NCI-H2196 (cell line): ENCODE results near the gene PHACTR3.

ENCODE experiments used
- DNase-seq: peaks from one replicate; lab custom pipeline; 2025; ENCODE audit not compliant: unreplicated experiment; lab: John Stamatoyannopoulos, UW

Gene PHACTR3

DNA sequence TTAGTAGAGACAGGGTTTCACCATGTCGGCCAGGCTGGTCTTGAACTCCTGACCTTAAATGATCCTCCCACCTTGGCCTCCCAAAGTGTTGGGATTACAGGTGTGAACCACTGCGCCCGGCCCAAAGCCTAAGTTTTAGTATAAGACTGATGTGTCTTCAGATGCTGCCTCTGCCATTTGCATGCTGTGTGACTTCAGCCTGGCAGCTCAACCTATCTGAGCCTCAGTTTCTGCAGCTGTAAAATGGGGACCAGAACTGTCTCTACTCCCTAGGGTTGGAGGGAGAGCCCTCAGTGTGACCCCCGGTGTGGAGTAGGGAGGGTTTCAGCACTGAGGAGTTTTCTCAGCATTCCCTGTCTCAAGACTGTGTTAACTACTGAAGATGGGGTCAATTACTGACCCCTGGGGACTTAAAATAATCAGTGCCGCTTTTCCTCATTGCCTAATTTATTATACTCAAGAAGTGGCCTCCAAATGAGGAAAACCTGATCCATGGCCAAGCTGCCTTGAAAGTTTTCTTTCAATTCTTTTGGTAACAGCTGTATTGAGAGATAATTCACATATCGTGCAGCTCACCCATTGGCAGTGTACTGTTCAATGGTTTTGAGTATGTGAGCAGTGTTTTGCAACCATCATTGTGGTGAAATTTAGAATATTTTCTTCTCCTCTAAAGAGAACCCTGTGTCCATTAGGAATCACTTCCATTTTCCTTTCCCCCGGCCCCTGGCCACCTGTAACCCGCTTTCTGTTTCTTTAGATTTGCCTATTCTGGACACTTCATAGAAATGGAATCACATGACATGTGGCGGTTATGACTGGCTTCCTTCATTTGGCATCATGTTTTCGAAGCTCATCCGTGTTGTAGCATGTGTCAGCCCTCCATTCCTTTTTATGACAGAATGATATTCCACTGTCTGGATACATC is 64.8 kb downstream of the PHACTR3 start:
- no peak for DNase-seq

DNA sequence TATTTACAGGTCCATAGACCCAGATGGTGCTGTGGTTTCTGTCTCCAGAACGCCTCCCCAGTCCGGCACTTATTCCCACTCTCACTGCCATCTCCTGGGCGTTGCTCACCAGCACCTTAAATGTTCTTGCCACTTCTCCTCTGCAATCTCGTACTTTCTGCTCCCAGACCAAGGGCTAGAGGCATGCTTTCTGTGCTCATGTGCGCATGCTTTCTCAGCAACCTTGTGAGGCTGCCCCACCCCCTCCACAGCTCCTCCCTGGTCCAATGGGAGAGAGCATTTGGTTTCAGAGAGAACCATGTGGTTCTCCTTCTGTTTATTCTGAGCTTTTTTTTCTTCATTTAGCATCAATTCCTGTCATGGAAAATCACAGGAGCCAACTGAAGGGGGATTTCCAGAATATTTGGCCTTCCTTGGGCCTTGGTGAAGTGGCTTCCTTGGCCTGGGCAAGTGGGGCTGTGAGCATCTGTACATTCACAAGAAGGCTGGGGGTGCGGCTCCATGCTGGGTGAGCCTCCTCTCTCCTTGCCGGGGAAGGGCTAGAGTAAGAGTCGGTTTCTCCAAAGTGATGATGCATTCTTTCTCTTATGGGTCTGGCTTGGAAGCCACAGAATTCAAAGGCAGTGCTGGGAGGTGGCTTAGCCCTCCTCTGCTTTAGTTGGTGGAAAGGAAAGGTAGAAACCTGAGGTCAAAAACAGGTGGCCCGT is 66.6 kb downstream of the PHACTR3 start:
- DNase-seq = no peak

- no peak for DNase-seq
Measured at GRCh38 chr20:59671661-59672471, 67.5 kb downstream of the PHACTR3 start.

DNA sequence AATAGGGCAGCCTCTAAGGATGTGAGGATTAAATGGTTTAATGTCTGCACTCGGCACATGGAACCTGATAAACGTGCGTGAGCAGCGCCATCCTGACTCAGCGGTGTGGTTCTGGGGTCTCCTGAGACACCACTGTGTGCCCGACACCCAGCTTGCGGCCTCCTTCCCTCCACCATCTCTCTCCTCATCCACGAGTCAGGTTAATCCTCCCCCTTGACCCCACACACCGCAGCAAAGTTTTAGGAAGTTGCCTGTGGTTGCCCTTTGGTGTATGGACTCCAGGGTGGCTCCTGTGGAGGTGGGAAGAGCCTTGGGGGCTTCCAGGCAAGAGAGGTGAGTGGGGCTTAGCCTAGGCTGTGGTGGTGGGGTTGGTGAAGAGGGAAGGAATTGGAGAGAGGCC is 68.2 kb downstream of the PHACTR3 start:
- no peak for DNase-seq

DNA sequence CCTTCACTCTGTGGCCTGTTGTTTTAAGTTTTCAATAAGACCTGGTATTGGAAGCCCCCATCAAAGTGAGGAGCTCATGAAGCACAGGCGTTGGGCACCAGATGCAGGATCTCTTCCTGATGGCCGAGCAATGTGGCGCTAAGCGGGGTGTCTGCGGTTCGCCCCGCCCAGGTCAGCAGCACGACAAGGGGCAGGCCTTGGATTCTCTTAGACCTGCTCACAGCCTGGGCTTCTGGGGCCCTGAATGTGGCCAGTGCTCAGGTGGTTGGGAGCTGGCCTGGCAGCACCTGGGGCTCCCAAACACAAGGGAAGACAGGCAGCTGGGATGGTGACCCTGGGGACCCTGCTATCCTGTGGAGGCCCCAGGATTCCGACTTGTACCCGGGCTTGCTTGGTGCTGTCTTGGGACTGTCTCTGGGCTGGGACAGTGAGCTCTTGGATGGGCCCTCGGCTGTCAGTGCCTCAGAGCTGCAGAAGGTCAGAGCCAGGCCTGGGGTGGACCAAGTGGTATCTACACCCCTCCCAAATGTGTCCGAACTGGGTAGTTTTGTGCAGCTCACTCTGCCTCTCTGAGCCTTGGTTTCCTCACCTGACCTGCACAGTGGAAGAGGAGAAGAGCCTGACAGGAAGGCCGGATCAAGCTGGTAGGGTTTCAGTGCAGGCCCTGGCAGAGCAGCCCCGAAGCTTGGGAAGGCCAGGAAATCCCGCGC is 69.1 kb downstream of the PHACTR3 start:
- DNase-seq = no peak

DNA sequence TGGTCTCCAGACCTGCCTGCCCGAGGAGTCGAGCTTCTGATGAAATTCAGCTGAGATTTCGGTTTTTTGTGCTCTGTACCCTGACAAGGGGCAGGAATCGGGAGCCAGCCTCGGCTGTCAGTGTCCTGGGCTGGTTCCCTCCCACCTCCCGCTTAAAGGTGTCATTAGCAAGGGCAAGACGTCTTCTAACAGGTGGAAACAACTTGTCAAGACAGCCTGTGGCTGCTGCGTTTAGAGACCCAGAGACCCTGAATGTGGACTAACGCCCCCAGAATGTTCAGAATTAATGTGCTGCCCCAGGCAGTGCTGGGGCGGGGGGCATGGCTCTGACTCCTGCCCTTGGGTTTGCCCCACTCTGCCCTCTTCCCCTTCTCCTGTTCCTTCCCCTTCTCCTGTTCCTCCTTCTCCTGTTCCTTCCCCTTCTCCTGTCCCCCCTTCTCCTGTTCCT is 69.7 kb downstream of the PHACTR3 start:
- no peak for DNase-seq

GRCh38 chr20:59676126-59676850 is 71.9 kb downstream of the PHACTR3 start:
- no peak for DNase-seq

DNA sequence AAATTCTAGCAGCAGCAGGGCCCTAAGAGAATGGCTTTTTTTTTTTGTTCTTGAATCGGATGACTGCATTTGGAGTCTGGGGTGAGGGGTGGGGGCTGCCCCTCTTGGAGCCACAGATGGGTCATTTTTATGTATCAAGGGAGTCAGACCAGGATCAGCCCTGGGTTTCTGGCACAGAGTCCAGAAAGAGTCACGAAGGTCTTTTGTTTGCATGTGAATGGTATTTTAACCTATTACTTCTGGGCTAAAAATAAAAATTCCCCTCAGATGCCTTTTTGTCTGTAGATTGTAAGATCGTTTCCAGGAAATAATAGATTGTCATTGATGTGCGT is 72.5 kb downstream of the PHACTR3 start:
- DNase-seq = no peak

DNA sequence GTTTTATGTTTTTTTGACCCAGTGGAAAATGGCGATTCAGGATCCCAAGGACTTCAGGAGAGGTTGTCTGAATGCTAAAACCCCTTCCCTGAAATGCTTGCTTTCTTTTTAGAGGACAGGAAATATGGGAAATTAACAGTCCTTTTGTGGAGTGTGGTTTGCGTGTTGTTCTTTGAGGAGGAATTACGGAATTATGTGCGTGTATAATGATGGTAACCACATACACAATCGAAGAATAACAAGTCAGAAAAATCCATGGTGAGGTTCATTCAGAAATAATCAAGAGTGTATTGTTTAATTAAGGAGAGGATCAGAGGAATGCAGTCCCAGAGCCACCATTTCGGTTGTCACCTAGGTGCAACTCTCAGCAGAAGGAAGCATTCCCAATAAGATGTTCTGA is 73.2 kb downstream of the PHACTR3 start:
- DNase-seq = no peak

GRCh38 chr20:59678288-59678687 is 73.9 kb downstream of the PHACTR3 start:
- DNase-seq = no peak

- no peak for DNase-seq
Measured at GRCh38 chr20:59678951-59679350, 74.6 kb downstream of the PHACTR3 start.

DNA sequence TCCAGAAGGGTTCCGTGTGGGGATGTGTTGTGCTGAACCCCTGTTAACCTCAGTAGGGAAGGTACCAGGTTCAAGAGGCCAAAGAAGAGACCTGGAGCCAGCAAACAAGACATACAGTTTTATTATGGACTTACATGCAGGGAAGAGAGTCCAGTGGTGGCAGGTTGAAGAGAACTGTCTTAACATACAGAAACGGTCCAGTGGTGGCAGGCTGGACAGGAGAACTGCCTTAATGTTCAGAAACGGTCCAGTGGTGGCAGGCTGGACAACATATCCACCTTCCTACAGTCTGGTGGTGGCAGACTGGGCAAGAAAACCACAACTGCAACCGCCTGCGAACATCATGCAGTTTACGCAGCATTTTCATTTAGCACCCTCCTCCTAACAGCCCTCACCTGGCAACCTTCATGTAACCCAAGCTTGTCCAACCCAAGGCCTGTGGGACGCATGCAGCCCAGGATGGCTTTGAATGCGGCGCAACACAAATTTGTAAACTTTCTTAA is 75.9 kb downstream of the PHACTR3 start:
- DNase-seq = no peak

- no peak for DNase-seq
Measured at GRCh38 chr20:59680852-59681251, 76.5 kb downstream of the PHACTR3 start.

DNA sequence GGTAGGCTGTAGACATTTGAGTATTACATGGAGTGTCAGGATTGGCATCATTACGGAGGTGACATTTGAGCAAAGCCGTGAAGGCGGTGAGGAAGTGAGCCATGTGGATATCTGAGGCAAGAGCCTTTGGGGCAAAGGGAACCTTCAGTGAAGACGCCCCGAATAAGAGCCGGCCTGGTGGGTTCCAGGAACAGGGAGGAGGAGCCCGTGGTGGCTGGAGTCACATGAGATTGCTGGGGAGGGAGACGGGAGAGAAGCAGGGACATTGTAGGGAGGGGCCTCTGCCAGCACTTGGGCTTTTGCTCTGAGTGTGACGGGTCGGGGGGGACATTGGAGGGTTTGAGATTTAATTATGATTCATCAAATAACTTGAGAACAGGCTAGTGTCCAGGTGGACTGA is 78.3 kb downstream of the PHACTR3 start:
- DNase-seq = no peak

DNA sequence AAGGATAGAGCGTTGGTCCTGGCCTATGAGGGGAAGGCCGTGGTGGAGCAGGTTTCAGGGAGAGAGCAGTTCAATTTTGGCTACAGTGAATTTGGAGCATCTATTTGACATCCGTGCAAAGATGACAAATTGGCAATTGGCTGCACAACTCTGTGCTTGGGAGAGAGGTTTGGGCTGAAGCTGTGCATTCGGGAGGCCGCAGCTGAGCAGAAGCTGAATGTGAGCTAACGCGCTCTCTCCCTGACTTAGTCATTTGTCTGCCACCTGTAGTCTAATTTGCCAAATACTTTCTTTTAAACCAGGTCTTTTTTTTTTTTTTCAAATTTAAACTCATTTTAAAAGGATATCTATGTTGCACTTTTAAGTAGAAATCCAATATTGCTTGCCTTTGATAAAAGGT is 78.8 kb downstream of the PHACTR3 start:
- DNase-seq = no peak

DNA sequence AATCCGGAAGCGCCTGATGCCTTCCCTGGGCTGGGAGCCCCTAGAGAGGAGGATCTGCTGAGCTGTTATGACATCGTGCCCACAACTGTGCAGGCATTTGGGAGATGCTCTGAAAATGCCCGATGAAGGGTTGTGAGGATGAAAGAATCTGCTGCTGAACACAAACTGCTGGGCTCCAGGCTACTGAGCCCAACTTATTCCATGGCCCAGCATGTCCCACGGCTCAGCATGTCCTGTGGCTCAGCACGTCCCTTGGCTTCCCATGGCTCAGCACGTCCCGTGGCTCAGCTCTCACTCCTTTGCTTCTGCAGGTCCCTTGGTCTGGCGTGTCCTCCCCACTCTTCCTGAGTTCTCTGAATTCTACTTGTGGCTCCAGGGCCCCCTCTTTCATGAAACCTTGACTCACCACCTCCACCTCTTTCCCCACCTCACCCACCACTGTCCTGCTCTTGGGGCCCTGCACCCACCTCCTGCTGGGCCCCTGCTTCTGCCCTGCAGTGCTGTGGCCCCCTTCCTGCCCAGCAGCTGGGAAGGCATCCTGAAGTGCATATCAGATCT is 80.4 kb downstream of the PHACTR3 start:
- DNase-seq = no peak

GRCh38 chr20:59686404-59687346 is 82.3 kb downstream of the PHACTR3 start:
- DNase-seq = no peak

DNA sequence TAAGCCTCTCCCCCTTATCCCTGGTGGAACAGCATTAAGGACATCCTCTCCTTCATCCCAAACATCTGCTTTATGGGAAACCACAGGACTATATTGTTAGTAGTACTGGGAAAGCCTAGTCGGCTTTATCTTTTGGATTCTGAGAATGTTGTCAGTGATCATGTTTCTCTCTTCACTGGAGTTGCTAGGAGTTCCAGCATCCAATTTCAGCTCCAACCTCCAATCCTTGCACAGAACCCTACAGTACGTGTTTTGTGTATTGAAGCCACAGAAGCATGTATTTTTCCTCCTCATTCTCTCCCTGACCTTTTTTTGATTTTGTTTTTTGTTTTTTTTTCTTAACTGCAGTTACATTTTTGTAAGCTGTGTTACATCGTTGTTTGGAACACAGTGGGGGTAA is 84.0 kb downstream of the PHACTR3 start:
- DNase-seq = no peak

DNA sequence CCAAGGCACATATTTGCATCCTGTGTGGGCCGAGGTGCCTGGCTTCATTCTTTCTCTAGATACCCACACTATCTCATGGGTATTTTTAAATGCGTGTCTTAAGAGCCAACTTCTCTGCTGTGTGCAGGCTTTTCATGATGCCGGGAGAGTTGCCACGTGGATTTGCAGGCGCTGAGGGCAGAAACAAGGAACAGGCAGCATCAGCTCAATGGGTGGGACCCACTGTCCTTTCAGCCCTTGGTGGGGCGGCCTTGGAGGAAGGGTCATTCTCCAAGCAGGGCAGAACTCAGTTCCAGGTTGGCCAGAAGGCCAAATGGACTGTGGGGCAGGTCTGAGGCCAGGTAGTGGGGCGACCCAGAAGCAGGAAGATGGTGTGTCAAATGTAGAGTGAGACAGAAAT is 84.7 kb downstream of the PHACTR3 start:
- DNase-seq = no peak
